PC-9 (cell line): ENCODE data around the gene CENPM. TPM values are rescaled to one million over a fixed set of nuclear protein-coding genes. Genes with fewer than 3 reads are reported as not detected.
A peak's percentile ranks its signal among the peaks of the same experiment; 100 is the strongest.

ENCODE experiments used
- BruUV-seq: library from RNA; stranded (reverse); fragments of 400-500 nt; replicated peaks from 2 replicates; lab custom pipeline; 2021; lab: Mats Ljungman, UMichigan
- CTCF ChIA-PET: fragments of 300-600 bp; sonication (Branson Sonifier 250); formaldehyde crosslinking; loops from one replicate; lab custom pipeline; 2022; ENCODE audit warnings: antibody characterized with exemption; lab: Charles Lee
- POLR2A ChIA-PET: fragments of 300-600 bp; sonication (Branson Sonifier 250); formaldehyde crosslinking; loops from one replicate; lab custom pipeline; 2022; ENCODE audit warnings: antibody characterized with exemption; ENCODE audit not compliant: unreplicated experiment; lab: Charles Lee
- DNase-seq, 2 experiments: peaks; one replicate each; pipeline versions ENCODE4 v3.0.0 to v3.0.0-alpha.2; 2015 to 2022; ENCODE audit warnings: mixed read lengths in 1 of 2
- H2AFZ ChIP-seq: fragments of 200-600 bp; sonication (generic); 2 replicates; pipeline ENCODE4 v1.8.1; 2017; ENCODE audit warnings: antibody characterized with exemption
- H3F3A ChIP-seq: fragments of 200-600 bp; sonication (generic); 2 replicates; pipeline ENCODE4 v1.8.1; 2017; ENCODE audit warnings: antibody characterized with exemption, mild to moderate bottlenecking, low read depth; ENCODE audit not compliant: insufficient read depth
- H3K27ac ChIP-seq: fragments of 200-600 bp; sonication (generic); 2 replicates; pipeline ENCODE4 v1.6.1; 2016; ENCODE audit warnings: mixed run types
- H3K27me3 ChIP-seq: fragments of 200-600 bp; sonication (generic); 2 replicates; pipeline ENCODE4 v1.6.1; 2016; ENCODE audit warnings: low read depth, mixed run types; ENCODE audit not compliant: insufficient read depth
- H3K36me3 ChIP-seq: fragments of 200-600 bp; sonication (generic); 2 replicates; pipeline ENCODE4 v1.6.1; 2016; ENCODE audit warnings: low read depth, mixed run types
- H3K4me1 ChIP-seq: fragments of 200-600 bp; sonication (generic); replicated peaks from 2 replicates; pipeline ENCODE4 v1.6.1; 2016; ENCODE audit warnings: mixed run types; ENCODE audit not compliant: insufficient read depth
- H3K4me2 ChIP-seq: fragments of 200-600 bp; sonication (generic); 2 replicates; pipeline ENCODE4 v1.6.1; 2017; ENCODE audit warnings: mixed run types
- H3K4me3 ChIP-seq: fragments of 200-600 bp; sonication (generic); 2 replicates; pipeline ENCODE4 v1.6.1; 2016; ENCODE audit warnings: mixed run types
- H3K79me2 ChIP-seq: fragments of 200-600 bp; sonication (generic); 2 replicates; pipeline ENCODE4 v1.6.1; 2017; ENCODE audit warnings: low read depth, mixed run types
- H3K9me2 ChIP-seq: fragments of 200-600 bp; sonication (generic); 2 replicates; pipeline ENCODE4 v1.8.1; 2017; ENCODE audit warnings: mild to moderate bottlenecking; ENCODE audit not compliant: insufficient read depth
- H3K9me3 ChIP-seq: fragments of 200-600 bp; sonication (generic); 2 replicates; pipeline ENCODE4 v1.8.1; 2016; ENCODE audit warnings: low read depth; ENCODE audit not compliant: insufficient read depth
- H4K20me1 ChIP-seq: fragments of 200-600 bp; sonication (generic); 2 replicates; pipeline ENCODE4 v1.8.1; 2017; ENCODE audit not compliant: insufficient read depth
- CTCF ChIP-seq: fragments of 200-600 bp; sonication (generic); conservative IDR thresholded peaks from 2 replicates; pipeline ENCODE4 v1.6.1; 2017; ENCODE audit warnings: mixed run types, antibody characterized with exemption, mild to moderate bottlenecking, moderate library complexity
- EZH2 ChIP-seq: fragments of 200-600 bp; sonication (generic); IDR thresholded peaks from 2 replicates; pipeline ENCODE4 v1.8.0; 2017; ENCODE audit warnings: antibody characterized with exemption, low read depth
- intact Hi-C: fragments of 100-400 bp; cut with micrococcal nuclease; formaldehyde crosslinking; loops from one replicate; pipeline ENCODE4 v1.10.0; 2022; ENCODE audit not compliant: unreplicated experiment
- total RNA-seq: library from RNA; stranded (reverse); gene quantifications from 2 replicates; pipeline ENCODE4 v1.2.3, GENCODE V29; 2021

Gene CENPM
- total RNA-seq, 1 experiment from 2014 or later = 42.0 TPM

- Histone ChIP-seq H3K27ac (no peak overlapping the region), H4K20me1 (no peaks in the 10 kb centered on the region), H3K4me2 (no peak overlapping the region), H3F3A (peaks cover 32% of the 10 kb centered on the region; the same call in 1 of the 2 replicates), H3K79me2 (no peaks in the 10 kb centered on the region), H3K9me3 (no peaks in the 10 kb centered on the region), H3K27me3 (peaks cover 44% of the 10 kb centered on the region), H3K36me3 (no peaks in the 10 kb centered on the region), H2AFZ (no peak overlapping the region), H3K4me3 (no peak overlapping the region), H3K9me2 (no peaks in the 10 kb centered on the region), H3K4me1 (peaks cover 9% of the 10 kb centered on the region)
- intact Hi-C loops = no loop called here
- no peak for DNase-seq
- POLR2A ChIA-PET = no interaction called here
- no peak for TF ChIP-seq CTCF
- BruUV-seq = no TSS peak
- CTCF ChIA-PET = no interaction called here
Measured at GRCh38 chr22:41978732-41979131, 31.8 kb upstream of the CENPM start.

- Histone ChIP-seq H3K27ac (no peak overlapping the region), H3K79me2 (no peaks in the 10 kb centered on the region), H3K4me2 (peak overlapping the region; percentile 57; the same call in 1 of the 2 replicates), H3K4me3 (no peak overlapping the region), H3F3A (peaks cover 21% of the 10 kb centered on the region; the same call in 1 of the 2 replicates), H3K4me1 (no peaks in the 10 kb centered on the region), H4K20me1 (no peaks in the 10 kb centered on the region), H3K9me2 (no peaks in the 10 kb centered on the region), H3K27me3 (peaks cover 52% of the 10 kb centered on the region), H3K9me3 (no peaks in the 10 kb centered on the region), H2AFZ (no peak overlapping the region), H3K36me3 (no peaks in the 10 kb centered on the region)
- CTCF ChIA-PET = no interaction called here
- TF ChIP-seq EZH2 (no peak), CTCF (no peak)
- DNase-seq = no peak
- POLR2A ChIA-PET = no interaction called here
- BruUV-seq = no TSS peak
- intact Hi-C loops = no loop called here
Measured at GRCh38 chr22:41976961-41977566, 30.1 kb upstream of the CENPM start.

GRCh38 chr22:41976070-41976901 is 29.3 kb upstream of the CENPM start:
- intact Hi-C loops = no loop called here
- Histone ChIP-seq H3K4me2 (peak overlapping the region; percentile 65), H3K9me3 (no peaks in the 10 kb centered on the region), H3K4me1 (no peaks in the 10 kb centered on the region), H3K9me2 (no peaks in the 10 kb centered on the region), H4K20me1 (no peaks in the 10 kb centered on the region), H3K36me3 (no peaks in the 10 kb centered on the region), H2AFZ (no peak overlapping the region), H3K79me2 (no peaks in the 10 kb centered on the region), H3F3A (peaks cover 21% of the 10 kb centered on the region; the same call in 1 of the 2 replicates), H3K27me3 (peaks cover 53% of the 10 kb centered on the region), H3K4me3 (peak overlapping the region; percentile 47; the same call in 1 of the 2 replicates), H3K27ac (no peak overlapping the region)
- BruUV-seq = no TSS peak
- peak in 1 of 2 experiments; percentile 35 for DNase-seq
- TF ChIP-seq EZH2 (peak; percentile 94; the same call in 1 of the 2 replicates), CTCF (no peak)
- ChIA-PET CTCF (no interaction called here), POLR2A (no interaction called here)
